LNCAP (cell line): Measurements from ENCODE around the gene MAP4K4.

Experiments used
- TF ChIP-seq, protein P1 (sequence below): fragments of 450-650 bp; IDR thresholded peaks from 2 replicates; pipeline ENCODE4 v1.5.1; 2017; ENCODE audit warnings: mild to moderate bottlenecking

The MAP4K4 gene

DNA sequence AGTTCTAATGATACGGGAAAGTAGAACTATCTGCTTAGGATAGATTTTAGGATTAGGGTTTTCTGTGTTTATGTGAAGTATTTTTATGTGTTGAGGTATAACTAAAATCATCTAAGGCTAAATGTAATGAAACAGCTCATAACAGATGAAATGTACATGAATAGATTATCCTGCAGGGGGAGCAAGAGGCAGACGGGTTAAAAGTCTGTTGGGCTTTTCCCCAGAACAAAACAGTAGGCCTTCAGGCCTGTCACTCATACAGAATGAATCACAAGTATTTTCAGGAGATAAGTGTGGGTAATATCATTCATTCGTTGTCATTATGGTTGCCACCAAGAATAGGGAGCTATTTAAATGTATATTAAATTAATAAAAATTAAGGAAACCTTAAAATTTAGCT, 186.4 kb downstream of the MAP4K4 start:
- TF ChIP-seq, protein P1, sequence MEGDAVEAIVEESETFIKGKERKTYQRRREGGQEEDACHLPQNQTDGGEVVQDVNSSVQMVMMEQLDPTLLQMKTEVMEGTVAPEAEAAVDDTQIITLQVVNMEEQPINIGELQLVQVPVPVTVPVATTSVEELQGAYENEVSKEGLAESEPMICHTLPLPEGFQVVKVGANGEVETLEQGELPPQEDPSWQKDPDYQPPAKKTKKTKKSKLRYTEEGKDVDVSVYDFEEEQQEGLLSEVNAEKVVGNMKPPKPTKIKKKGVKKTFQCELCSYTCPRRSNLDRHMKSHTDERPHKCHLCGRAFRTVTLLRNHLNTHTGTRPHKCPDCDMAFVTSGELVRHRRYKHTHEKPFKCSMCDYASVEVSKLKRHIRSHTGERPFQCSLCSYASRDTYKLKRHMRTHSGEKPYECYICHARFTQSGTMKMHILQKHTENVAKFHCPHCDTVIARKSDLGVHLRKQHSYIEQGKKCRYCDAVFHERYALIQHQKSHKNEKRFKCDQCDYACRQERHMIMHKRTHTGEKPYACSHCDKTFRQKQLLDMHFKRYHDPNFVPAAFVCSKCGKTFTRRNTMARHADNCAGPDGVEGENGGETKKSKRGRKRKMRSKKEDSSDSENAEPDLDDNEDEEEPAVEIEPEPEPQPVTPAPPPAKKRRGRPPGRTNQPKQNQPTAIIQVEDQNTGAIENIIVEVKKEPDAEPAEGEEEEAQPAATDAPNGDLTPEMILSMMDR = peak; percentile 63

DNA sequence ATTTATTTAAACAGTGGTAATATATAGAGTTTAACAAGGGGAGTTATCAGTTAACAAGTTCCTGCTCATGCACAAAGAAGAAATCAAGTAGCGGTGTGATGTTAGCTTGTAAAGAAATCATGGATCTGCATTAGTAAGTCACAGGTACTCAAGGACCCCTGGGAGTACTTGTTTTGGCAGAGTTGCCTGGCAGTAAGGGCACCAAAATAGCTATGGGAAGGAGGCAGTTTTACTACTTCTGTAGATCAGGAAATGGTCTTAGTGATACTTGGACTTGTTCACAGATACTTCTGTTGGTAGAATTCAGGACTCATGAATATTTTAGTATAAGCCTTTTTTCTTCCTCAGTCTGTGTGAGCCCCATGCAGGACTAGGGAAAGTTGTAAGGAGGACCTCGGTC, 186.9 kb downstream of the MAP4K4 start:
- TF ChIP-seq, protein P1 = no peak

DNA sequence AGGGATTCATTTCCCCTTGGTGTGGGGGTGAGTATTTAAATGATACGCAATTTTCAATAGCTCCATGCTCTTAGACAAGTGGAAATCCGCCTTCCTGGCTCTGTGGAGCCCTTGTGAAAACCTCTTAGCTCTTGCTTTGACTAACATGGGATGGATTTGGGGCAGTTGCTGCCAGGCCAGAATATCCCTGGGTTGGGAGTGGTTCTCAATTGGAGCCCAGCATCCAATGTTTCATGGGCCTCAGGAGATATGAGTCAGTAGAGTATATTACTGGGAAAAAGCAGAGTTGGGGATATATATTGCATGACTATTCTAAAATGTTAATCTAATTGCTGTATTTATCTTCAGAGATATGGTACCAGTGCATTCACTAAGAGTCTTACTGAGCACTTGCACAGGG, 189.8 kb downstream of the MAP4K4 start:
- TF ChIP-seq, protein P1 = no peak

DNA sequence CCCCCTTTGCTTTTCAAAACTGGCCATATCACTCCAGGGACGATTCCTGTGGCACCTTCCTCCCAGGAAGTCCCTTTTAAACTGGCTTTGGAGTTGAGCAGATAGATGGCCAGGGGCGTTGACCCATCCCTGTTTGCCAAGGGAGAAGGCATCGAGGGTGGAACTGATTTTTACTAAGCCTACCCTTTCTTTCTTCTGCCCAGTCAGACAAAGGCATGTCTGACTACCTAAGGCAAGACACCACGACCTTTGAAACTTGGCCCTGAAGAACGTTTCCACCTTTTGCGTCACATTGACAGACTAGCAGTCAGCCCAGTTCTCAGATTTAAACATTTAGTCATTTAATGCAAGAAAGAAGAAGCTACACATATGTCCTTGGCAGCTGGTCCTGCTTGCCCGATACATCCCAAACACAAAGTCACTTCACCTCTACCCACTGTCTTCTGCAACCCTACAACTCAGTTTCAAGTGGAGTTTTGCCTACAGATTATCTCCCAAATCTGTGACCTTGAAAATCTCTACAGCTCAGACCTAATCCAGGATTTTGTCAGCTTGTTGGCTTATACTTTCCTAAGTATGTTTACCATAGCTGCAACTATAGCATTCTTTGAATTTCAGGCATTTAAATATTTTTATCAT, 192.1 kb downstream of the MAP4K4 start:
- TF ChIP-seq, protein P1 = no peak

DNA sequence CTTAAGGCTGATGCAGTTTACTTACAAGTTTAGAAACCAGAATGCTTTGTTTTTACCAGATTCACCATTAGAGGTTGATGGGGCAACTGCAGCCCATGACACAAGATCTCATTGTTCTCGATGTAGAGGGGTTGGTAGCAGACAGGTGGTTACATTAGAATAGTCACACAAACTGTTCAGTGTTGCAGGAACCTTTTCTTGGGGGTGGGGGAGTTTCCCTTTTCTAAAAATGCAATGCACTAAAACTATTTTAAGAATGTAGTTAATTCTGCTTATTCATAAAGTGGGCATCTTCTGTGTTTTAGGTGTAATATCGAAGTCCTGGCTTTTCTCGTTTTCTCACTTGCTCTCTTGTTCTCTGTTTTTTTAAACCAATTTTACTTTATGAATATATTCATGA, 194.9 kb downstream of the MAP4K4 start:
- TF ChIP-seq, protein P1 = no peak

DNA sequence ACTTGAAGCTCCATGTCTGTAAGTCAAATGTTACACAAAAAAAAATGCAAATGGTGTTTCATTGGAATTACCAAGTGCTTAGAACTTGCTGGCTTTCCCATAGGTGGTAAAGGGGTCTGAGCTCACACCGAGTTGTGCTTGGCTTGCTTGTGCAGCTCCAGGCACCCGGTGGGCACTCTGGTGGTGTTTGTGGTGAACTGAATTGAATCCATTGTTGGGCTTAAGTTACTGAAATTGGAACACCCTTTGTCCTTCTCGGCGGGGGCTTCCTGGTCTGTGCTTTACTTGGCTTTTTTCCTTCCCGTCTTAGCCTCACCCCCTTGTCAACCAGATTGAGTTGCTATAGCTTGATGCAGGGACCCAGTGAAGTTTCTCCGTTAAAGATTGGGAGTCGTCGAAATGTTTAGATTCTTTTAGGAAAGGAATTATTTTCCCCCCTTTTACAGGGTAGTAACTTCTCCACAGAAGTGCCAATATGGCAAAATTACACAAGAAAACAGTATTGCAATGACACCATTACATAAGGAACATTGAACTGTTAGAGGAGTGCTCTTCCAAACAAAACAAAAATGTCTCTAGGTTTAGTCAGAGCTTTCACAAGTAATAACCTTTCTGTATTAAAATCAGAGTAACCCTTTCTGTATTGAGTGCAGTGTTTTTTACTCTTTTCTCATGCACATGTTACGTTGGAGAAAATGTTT, 196.3 kb downstream of the MAP4K4 start:
- TF ChIP-seq, protein P1 = no peak

DNA sequence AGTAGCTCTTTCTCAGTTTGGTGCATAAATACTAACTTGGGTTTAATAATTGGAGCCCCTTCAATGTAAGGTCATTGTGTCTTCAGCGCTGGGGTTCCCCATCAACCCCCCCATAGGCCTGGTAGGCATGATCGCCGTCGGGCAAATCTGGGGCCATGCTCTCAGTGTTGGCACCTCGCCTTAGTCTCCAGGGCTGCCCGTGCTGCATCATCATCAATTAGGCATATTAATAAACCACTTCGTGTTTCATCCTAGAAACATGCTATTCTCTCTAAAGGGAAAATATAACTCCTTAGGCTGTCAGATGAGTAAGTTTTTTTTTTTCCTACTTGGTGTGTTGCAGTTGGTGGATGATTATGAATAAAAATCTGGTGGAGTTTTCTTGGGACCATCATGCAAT, 197.5 kb downstream of the MAP4K4 start:
- TF ChIP-seq, protein P1 = no peak
